Karpas-422 (cell line): ENCODE measurements around the gene PIP5K1A. TPM values are rescaled to one million over a fixed set of nuclear protein-coding genes. Genes with fewer than 3 reads are reported as not detected.
"Not testable (repeated sequence)": the region's sequence is repeated elsewhere in the genome, so short reads cannot be mapped to it uniquely, and the experiment has no call there.

ENCODE experiments used
- DNase-seq: peaks from one replicate; pipeline ENCODE4 v3.0.0-alpha.2; 2015
- H2AFZ ChIP-seq: fragments of 200-600 bp; sonication (generic); 2 replicates; pipeline ENCODE4 v1.6.1; 2014; ENCODE audit warnings: antibody characterized with exemption, low read length, mixed read lengths
- H3K27ac ChIP-seq: fragments of 200-600 bp; sonication (generic); 2 replicates; pipeline ENCODE4 v1.5.1; 2014; ENCODE audit warnings: mild to moderate bottlenecking, low read length, moderate library complexity
- H3K27me3 ChIP-seq: fragments of 200-600 bp; sonication (generic); 2 replicates; pipeline ENCODE4 v1.6.1; 2014; ENCODE audit warnings: low read length, mixed read lengths
- H3K36me3 ChIP-seq: fragments of 200-600 bp; sonication (generic); 2 replicates; pipeline ENCODE4 v1.6.1; 2014; ENCODE audit warnings: low read length, mixed read lengths; ENCODE audit not compliant: insufficient read depth
- H3K4me1 ChIP-seq: fragments of 200-600 bp; sonication (generic); 2 replicates; pipeline ENCODE4 v1.6.1; 2014; ENCODE audit warnings: mild to moderate bottlenecking, low read length, mixed read lengths
- H3K4me2 ChIP-seq: fragments of 200-600 bp; sonication (generic); 2 replicates; pipeline ENCODE4 v1.6.1; 2014; ENCODE audit warnings: low read length, low read depth, mild to moderate bottlenecking; ENCODE audit not compliant: poor library complexity, severe bottlenecking
- H3K4me3 ChIP-seq: fragments of 200-600 bp; sonication (generic); 2 replicates; pipeline ENCODE4 v1.5.1; 2014; ENCODE audit warnings: mild to moderate bottlenecking, antibody characterized with exemption, low read length, mixed read lengths
- H3K79me2 ChIP-seq: fragments of 200-600 bp; sonication (generic); 2 replicates; pipeline ENCODE4 v1.6.1; 2014; ENCODE audit warnings: mild to moderate bottlenecking, low read length, mixed read lengths
- H3K9ac ChIP-seq: fragments of 200-600 bp; sonication (generic); 2 replicates; pipeline ENCODE4 v1.6.0; 2014; ENCODE audit warnings: low read length
- H3K9me2 ChIP-seq: fragments of 200-600 bp; sonication (generic), shearing (Covaris generic); replicated peaks from 2 replicates; pipeline ENCODE4 v1.6.0; 2014; ENCODE audit warnings: mild to moderate bottlenecking, low read length, moderate library complexity; ENCODE audit not compliant: insufficient read depth
- H3K9me3 ChIP-seq: fragments of 300-700, 200-600 bp; sonication (generic); 2 replicates; pipeline ENCODE4 v1.6.1; 2014; ENCODE audit warnings: low read length, mixed read lengths
- H4K20me1 ChIP-seq: fragments of 200-600 bp; sonication (generic); 2 replicates; pipeline ENCODE4 v1.6.1; 2014; ENCODE audit warnings: mild to moderate bottlenecking, antibody characterized with exemption, low read length, low read depth; ENCODE audit not compliant: insufficient read depth
- total RNA-seq: library from RNA; depleted of rRNA; stranded (reverse); fragments of >200 nt; shearing (Covaris generic); gene quantifications from 2 replicates; pipeline ENCODE4 v1.2.3, GENCODE V29; 2014; ENCODE audit warnings: low replicate concordance

Gene PIP5K1A
- total RNA-seq, 1 experiment from 2014 or later = 75.9 TPM

- H3K9ac ChIP-seq = no peak overlapping the region
Measured at GRCh38 chr1:151176514-151177045, 21.8 kb upstream of the PIP5K1A start.

GRCh38 chr1:151184211-151184610, 14.1 kb upstream of the PIP5K1A start:
- no peak overlapping the region for H3K27ac ChIP-seq
- H3K9ac ChIP-seq = no peak overlapping the region
- peaks cover 13% of the 10 kb centered on the region for H3K4me1 ChIP-seq
- H4K20me1 ChIP-seq = no peaks in the 10 kb centered on the region
- H3K36me3 ChIP-seq = peaks cover 22% of the 10 kb centered on the region
- H3K9me3 ChIP-seq = no peaks in the 10 kb centered on the region
- no peaks in the 10 kb centered on the region for H3K9me2 ChIP-seq
- no peak overlapping the region for H3K4me3 ChIP-seq
- H3K27me3 ChIP-seq = no peaks in the 10 kb centered on the region
- no peak overlapping the region for H3K4me2 ChIP-seq
- no peak for DNase-seq
- peaks cover 29% of the 10 kb centered on the region for H3K79me2 ChIP-seq
- H2AFZ ChIP-seq = no peak overlapping the region

More at GRCh38 chr1:151176514-151177045, 21.8 kb upstream of the PIP5K1A start:
- no peak for DNase-seq
- H4K20me1 ChIP-seq = no peaks in the 10 kb centered on the region
- no peaks in the 10 kb centered on the region for H3K27me3 ChIP-seq
- peaks cover 14% of the 10 kb centered on the region; the same call in 1 of the 2 replicates for H3K36me3 ChIP-seq
- no peaks in the 10 kb centered on the region for H3K4me1 ChIP-seq
- H3K9me2 ChIP-seq = no peaks in the 10 kb centered on the region
- H2AFZ ChIP-seq = no peak overlapping the region
- no peak overlapping the region for H3K27ac ChIP-seq
- H3K4me3 ChIP-seq = no peak overlapping the region
- no peaks in the 10 kb centered on the region for H3K9me3 ChIP-seq
- H3K79me2 ChIP-seq = no peaks in the 10 kb centered on the region
- H3K4me2 ChIP-seq = no peak overlapping the region

- H4K20me1 ChIP-seq = no peaks in the 10 kb centered on the region
- H3K4me2 ChIP-seq = no peak overlapping the region
- H3K27me3 ChIP-seq = no peaks in the 10 kb centered on the region
- no peaks in the 10 kb centered on the region for H3K9me3 ChIP-seq
- no peaks in the 10 kb centered on the region for H3K9me2 ChIP-seq
- DNase-seq = no peak
- peaks cover 18% of the 10 kb centered on the region for H3K4me1 ChIP-seq
- peaks cover 21% of the 10 kb centered on the region for H3K36me3 ChIP-seq
- peaks cover 36% of the 10 kb centered on the region for H3K79me2 ChIP-seq
- no peak overlapping the region for H3K27ac ChIP-seq
- H2AFZ ChIP-seq = no peak overlapping the region
- H3K4me3 ChIP-seq = no peak overlapping the region
- no peak overlapping the region for H3K9ac ChIP-seq
Measured at GRCh38 chr1:151187205-151187604, 11.1 kb upstream of the PIP5K1A start.

- peaks cover 36% of the 10 kb centered on the region for H3K79me2 ChIP-seq
- H3K27me3 ChIP-seq, H2AFZ ChIP-seq, H3K9me3 ChIP-seq, DNase-seq, H4K20me1 ChIP-seq, H3K9me2 ChIP-seq: not testable (repeated sequence)
- H3K4me1 ChIP-seq = peaks cover 18% of the 10 kb centered on the region
- H3K4me3 ChIP-seq = peak overlapping the region; percentile 75
- peak overlapping the region; percentile 81 for H3K9ac ChIP-seq
- H3K36me3 ChIP-seq = peaks cover 15% of the 10 kb centered on the region; the same call in 1 of the 2 replicates
- peak overlapping the region; percentile 84 for H3K4me2 ChIP-seq
- H3K27ac ChIP-seq = peak overlapping the region; percentile 69; the same call in 1 of the 2 replicates
Measured at GRCh38 chr1:151188667-151189066, 9.7 kb upstream of the PIP5K1A start.

- peak within 1 kb of the TSS; percentile 75 for H3K4me3 ChIP-seq
- H2AFZ ChIP-seq = peak within 1 kb of the TSS; percentile 2; the same call in 1 of the 2 replicates
Measured at GRCh38 chr1:151189637-151190445, 8.5 kb upstream of the PIP5K1A start, which contains the start of gene VPS72. Gene VPS72 (minus strand): TSS chr1:151190197. CDS start chr1:151190121, 76 bp downstream.

GRCh38 chr1:151192047-151192446, 6.3 kb upstream of the PIP5K1A start:
- Histone ChIP-seq H4K20me1 (no peaks in the 10 kb centered on the region), H3K4me1 (peaks cover 27% of the 10 kb centered on the region), H3K4me2 (no peak overlapping the region), H3K9ac (no peak overlapping the region), H3K9me2 (no peaks in the 10 kb centered on the region), H3K27ac (no peak overlapping the region), H3K27me3 (no peaks in the 10 kb centered on the region), H2AFZ (no peak overlapping the region), H3K79me2 (peaks cover 29% of the 10 kb centered on the region), H3K36me3 (no peaks in the 10 kb centered on the region), H3K9me3 (no peaks in the 10 kb centered on the region), H3K4me3 (no peak overlapping the region)
- no peak for DNase-seq

More at GRCh38 chr1:151189637-151190445, 8.5 kb upstream of the PIP5K1A start, which contains the start of gene VPS72:
- Histone ChIP-seq H3K36me3 (peaks cover 8% of the 10 kb centered on the region; the same call in 1 of the 2 replicates), H3K79me2 (peaks cover 36% of the 10 kb centered on the region), H3K9me3 (no peaks in the 10 kb centered on the region), H4K20me1 (no peaks in the 10 kb centered on the region), H3K4me1 (peaks cover 18% of the 10 kb centered on the region), H3K27ac (peak within 1 kb of the TSS; percentile 69), H3K4me2 (peak within 1 kb of the TSS; percentile 84), H3K27me3 (no peaks in the 10 kb centered on the region), H3K9me2 (no peaks in the 10 kb centered on the region), H3K9ac (peak within 1 kb of the TSS; percentile 81)
- DNase-seq = peak; percentile 97

- Histone ChIP-seq H3K9me2 (no peaks in the 10 kb centered on the region), H3K4me1 (peaks cover 27% of the 10 kb centered on the region), H2AFZ (no peak overlapping the region), H3K27me3 (no peaks in the 10 kb centered on the region), H3K9me3 (no peaks in the 10 kb centered on the region), H3K36me3 (no peaks in the 10 kb centered on the region), H3K4me2 (no peak overlapping the region), H3K9ac (no peak overlapping the region), H3K79me2 (peaks cover 16% of the 10 kb centered on the region), H3K4me3 (no peak overlapping the region), H3K27ac (no peak overlapping the region), H4K20me1 (no peaks in the 10 kb centered on the region)
- DNase-seq = no peak
Measured at GRCh38 chr1:151193304-151193703, 5.0 kb upstream of the PIP5K1A start.

GRCh38 chr1:151193856-151194255, 4.5 kb upstream of the PIP5K1A start:
- H3K79me2 ChIP-seq = peaks cover 15% of the 10 kb centered on the region
- no peaks in the 10 kb centered on the region for H3K36me3 ChIP-seq
- no peaks in the 10 kb centered on the region for H3K9me2 ChIP-seq
- no peak overlapping the region for H2AFZ ChIP-seq
- no peak overlapping the region for H3K27ac ChIP-seq
- peaks cover 22% of the 10 kb centered on the region for H3K4me1 ChIP-seq
- H3K4me2 ChIP-seq = no peak overlapping the region
- no peak for DNase-seq
- no peaks in the 10 kb centered on the region for H3K27me3 ChIP-seq
- no peaks in the 10 kb centered on the region; the same call in 1 of the 2 replicates for H4K20me1 ChIP-seq
- H3K4me3 ChIP-seq = no peak overlapping the region
- H3K9me3 ChIP-seq = no peaks in the 10 kb centered on the region
- no peak overlapping the region for H3K9ac ChIP-seq
